HFF-Myc (cell line): Measurements from ENCODE around the gene SCARB1.

Source experiments
- DNase-seq: peaks from one replicate; pipeline ENCODE4 v3.0.0-alpha.2; 2011; ENCODE audit warnings: low read depth; ENCODE audit errors: extremely low read depth
- H3K4me3 ChIP-seq: replicated peaks from 2 replicates; pipeline ENCODE4 v1.5.1; 2011; ENCODE audit warnings: low read depth, mild to moderate bottlenecking, control low read depth, low read length
- CTCF ChIP-seq: IDR thresholded peaks from 2 replicates; pipeline ENCODE4 v1.5.1; 2012; ENCODE audit warnings: mild to moderate bottlenecking, low read depth, low read length, control low read depth; ENCODE audit errors: missing control alignments

SCARB1 gene

DNA sequence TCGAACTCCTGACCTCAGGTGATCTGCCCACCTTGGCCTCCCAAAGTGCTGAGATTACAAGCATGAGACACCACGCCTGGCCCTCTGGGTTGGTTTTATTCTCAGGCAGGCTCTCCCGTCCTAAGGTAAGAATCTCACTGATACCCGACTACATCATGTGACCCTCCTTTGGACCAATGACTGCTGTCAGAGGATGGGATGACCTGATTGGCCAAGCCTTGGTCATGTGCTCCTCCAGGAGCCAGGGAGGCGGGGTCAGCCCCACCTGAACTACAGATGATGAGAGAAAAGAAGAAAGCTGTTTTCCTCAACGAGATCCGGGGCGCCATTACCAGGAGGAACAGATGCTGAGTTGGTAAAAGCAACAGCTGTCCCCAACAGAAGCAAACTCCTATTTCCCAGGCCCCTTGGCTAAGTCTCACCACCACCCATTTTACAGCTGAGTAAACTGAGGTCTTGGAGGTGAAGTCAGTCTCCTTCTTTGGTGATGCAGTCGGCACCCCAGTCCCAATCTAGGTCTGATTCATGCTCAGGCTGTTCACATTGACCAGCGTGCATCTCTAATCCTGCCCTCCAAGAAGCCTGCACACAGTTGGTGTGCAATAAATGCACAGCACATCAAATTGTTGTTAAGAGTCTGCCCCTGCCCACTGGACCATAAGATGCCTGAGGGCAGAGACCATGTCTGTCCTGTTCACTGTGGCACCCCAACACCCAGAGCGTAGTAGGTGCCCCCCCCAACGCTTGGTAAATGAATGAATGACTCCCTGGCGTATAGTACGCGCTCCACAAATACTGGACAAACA lies 118.8 kb downstream of the SCARB1 start:
- no peak for DNase-seq
- no peak overlapping the region for H3K4me3 ChIP-seq
- no peak for TF ChIP-seq CTCF

- H3K4me3 ChIP-seq = no peak overlapping the region
- DNase-seq = no peak
- TF ChIP-seq CTCF = no peak
Measured at GRCh38 chr12:124744273-124744640, 119.4 kb downstream of the SCARB1 start.

DNA sequence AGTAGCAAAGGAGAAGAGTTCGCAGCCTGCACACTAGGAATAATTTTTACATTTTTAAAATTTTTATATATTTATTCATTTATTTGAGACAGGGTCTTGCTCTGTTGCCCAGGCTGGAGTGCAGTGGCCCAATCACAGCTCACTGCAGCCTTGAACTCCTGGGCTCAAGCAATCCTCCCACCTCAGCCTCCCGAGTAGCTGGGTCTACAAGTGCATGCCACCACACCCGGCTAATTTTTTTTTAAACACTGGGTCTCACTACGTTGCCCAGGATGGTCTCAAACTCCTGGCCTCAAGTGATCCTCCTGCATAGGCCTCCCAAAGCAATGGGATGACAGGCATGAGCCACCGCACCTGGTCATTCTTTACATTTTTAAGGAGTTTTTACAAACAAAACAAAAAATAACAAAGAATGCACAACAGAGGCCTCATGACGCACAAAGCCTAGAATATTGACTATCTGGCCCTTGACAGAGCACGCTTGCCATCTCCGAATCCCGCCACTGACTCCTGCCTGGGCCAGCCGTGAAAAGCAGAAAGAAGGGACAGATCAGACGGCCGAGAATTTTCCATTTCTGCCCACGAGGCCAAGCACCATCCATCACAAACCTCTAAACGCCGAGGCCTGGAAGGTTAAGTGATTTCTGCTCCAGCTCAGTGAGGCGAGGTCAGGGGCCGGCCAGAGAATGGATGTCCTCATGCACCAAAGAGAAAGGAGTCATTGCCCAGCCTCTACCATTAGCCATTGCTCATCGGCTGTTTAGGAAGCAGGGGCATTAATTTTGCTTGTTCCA lies 120.0 kb downstream of the SCARB1 start:
- no peak overlapping the region for H3K4me3 ChIP-seq
- no peak for TF ChIP-seq CTCF
- no peak for DNase-seq

GRCh38 chr12:124742678-124743077 lies 121.0 kb downstream of the SCARB1 start:
- no peak for TF ChIP-seq CTCF
- H3K4me3 ChIP-seq = no peak overlapping the region
- DNase-seq = no peak

- DNase-seq = no peak
- H3K4me3 ChIP-seq = no peak overlapping the region
- no peak for TF ChIP-seq CTCF
Measured at GRCh38 chr12:124742111-124742510, 121.6 kb downstream of the SCARB1 start.

- DNase-seq = no peak
- no peak for TF ChIP-seq CTCF
Measured at GRCh38 chr12:124741211-124741610, 122.5 kb downstream of the SCARB1 start.

More at GRCh38 chr12:124741211-124741610, 122.5 kb downstream of the SCARB1 start:
- H3K4me3 ChIP-seq = no peak overlapping the region
